HepG2 (cell line): ENCODE data around the gene SFXN1. TPM values are rescaled to one million over a fixed set of nuclear protein-coding genes. Genes with fewer than 3 reads are reported as not detected.
A peak's percentile ranks its signal among the peaks of the same experiment; 100 is the strongest.

ENCODE experiments used
- ATAC-seq: fragments of 200-7000 bp; cut with Tn5 transposase; 3 replicates; pipeline ENCODE4 v1.9.1; 2020; ENCODE audit warnings: mild to moderate bottlenecking, moderate library complexity
- BruUV-seq: library from RNA; stranded (reverse); fragments of 400-500 nt; replicated peaks from 2 replicates; lab custom pipeline; 2021; lab: Mats Ljungman, UMichigan
- CTCF ChIA-PET: fragments of 300-600 bp; formaldehyde crosslinking; extraction: SDS; loops from one replicate; lab custom pipeline; 2021; ENCODE audit warnings: low total read pairs, inconsistent platforms, low intra/inter-chr PET ratio; lab: Yijun Ruan, JAX
- POLR2A ChIA-PET: fragments of 350-600 bp; sonication (Branson Sonifier 250); formaldehyde crosslinking; loops from one replicate; lab custom pipeline; 2020; ENCODE audit warnings: antibody characterized with exemption, inconsistent platforms; lab: Yijun Ruan, JAX
- DNase-seq: peaks from one replicate; pipeline ENCODE4 v3.0.0-alpha.2; 2015; ENCODE audit warnings: low spot score
- FAIRE-seq: peaks from 3 replicates; lab custom pipeline; 2011; peaks lifted over from hg19 to GRCh38; lab: Jason Lieb, UNC
- H2AFZ ChIP-seq: one replicate; pipeline ENCODE4 v1.6.1; 2011; ENCODE audit warnings: low read length, inconsistent platforms
- H3K27ac ChIP-seq: fragments of 300-600 bp; 3 replicates; pipeline ENCODE4 v1.8.0; 2011; ENCODE audit warnings: mixed run types, mild to moderate bottlenecking, mixed read lengths, low read length, inconsistent platforms; ENCODE audit not compliant: insufficient read depth; ENCODE audit errors: extremely low read length
- H3K27me3 ChIP-seq, 2 experiments: fragments of 200-600 bp in 1 of 2; 2 replicates in 1 of 2; 3 replicates in 1 of 2; pipeline versions ENCODE4 v1.6.0 to v1.8.0; 2011; ENCODE audit warnings: low read length in 2 of 2, mild to moderate bottlenecking in 2 of 2, moderate library complexity in 2 of 2, inconsistent platforms in 1 of 2; ENCODE audit not compliant: insufficient read depth in 2 of 2, control insufficient read depth in 1 of 2
- H3K36me3 ChIP-seq, 2 experiments: fragments of 200-600 bp in 1 of 2; replicated peaks in 1 of 2; 2 replicates in 1 of 2; 3 replicates in 1 of 2; pipeline versions ENCODE4 v1.5.1 to v1.8.0; 2011; ENCODE audit warnings: low read length in 2 of 2, inconsistent platforms in 1 of 2; ENCODE audit not compliant: insufficient read depth in 2 of 2, control insufficient read depth in 1 of 2
- H3K4me1 ChIP-seq: 2 replicates; pipeline ENCODE4 v1.5.1; 2012; ENCODE audit warnings: low read length, inconsistent platforms; ENCODE audit not compliant: insufficient read depth
- H3K4me2 ChIP-seq: 2 replicates; pipeline ENCODE4 v1.6.0; 2011; ENCODE audit warnings: low read depth, low read length, inconsistent platforms
- H3K4me3 ChIP-seq, 3 experiments: fragments of 200-600 bp in 1 of 3; sonication (generic), shearing (Covaris generic) in 1 of 3; replicated peaks in 1 of 3; 2 replicates each; pipeline ENCODE4 v1.5.1; 2011 to 2016; ENCODE audit warnings: low read length in 3 of 3, inconsistent platforms in 2 of 3, low read depth in 2 of 3, mild to moderate bottlenecking in 2 of 3, control low read depth in 1 of 3, mixed read lengths in 1 of 3; ENCODE audit not compliant: insufficient read depth in 1 of 3
- H3K79me2 ChIP-seq: one replicate; pipeline ENCODE4 v1.6.1; 2011; ENCODE audit warnings: low read length, inconsistent platforms; ENCODE audit not compliant: insufficient read depth
- H3K9ac ChIP-seq: 2 replicates; pipeline ENCODE4 v1.6.0; 2011; ENCODE audit warnings: mild to moderate bottlenecking, low read depth, low read length, inconsistent platforms; ENCODE audit not compliant: insufficient read depth
- H3K9me3 ChIP-seq: 2 replicates; pipeline ENCODE4 v1.5.1; 2012; ENCODE audit warnings: mild to moderate bottlenecking, low read length
- H4K20me1 ChIP-seq: 2 replicates; pipeline ENCODE4 v1.6.0; 2011; ENCODE audit warnings: inconsistent platforms, mild to moderate bottlenecking, low read length, moderate library complexity; ENCODE audit not compliant: insufficient read depth
- ARNTL ChIP-seq: sonication (generic); formaldehyde crosslinking; IDR thresholded peaks from 2 replicates; pipeline ENCODE4 v1.4.0; 2020; ENCODE audit warnings: mild to moderate bottlenecking, missing genetic modification reagents
- ATRX ChIP-seq: sonication (generic); formaldehyde crosslinking; IDR thresholded peaks from 2 replicates; pipeline ENCODE4 v1.4.0; 2020; ENCODE audit warnings: missing genetic modification reagents, borderline replicate concordance
- HDAC1 ChIP-seq: sonication (generic); formaldehyde crosslinking; IDR thresholded peaks from 2 replicates; pipeline ENCODE4 v1.5.1; 2020; ENCODE audit warnings: mild to moderate bottlenecking, missing genetic modification reagents
- HNF4G ChIP-seq, 2 experiments: sonication (generic) in 1 of 2; formaldehyde crosslinking in 1 of 2; IDR thresholded peaks; 2 replicates each; pipeline versions ENCODE4 v1.4.0 to v1.6.1; 2011 to 2020; ENCODE audit warnings: borderline replicate concordance in 2 of 2, low read depth in 2 of 2, mild to moderate bottlenecking in 2 of 2, low read length in 1 of 2, missing genetic modification reagents in 1 of 2, moderate library complexity in 1 of 2
- MED13 ChIP-seq: sonication (generic); formaldehyde crosslinking; IDR thresholded peaks from 2 replicates; pipeline ENCODE4 v1.5.0; 2020; ENCODE audit warnings: missing genetic modification reagents
- MTA3 ChIP-seq: sonication (generic); formaldehyde crosslinking; IDR thresholded peaks from 2 replicates; pipeline ENCODE4 v1.4.0; 2020; ENCODE audit warnings: missing genetic modification reagents
- NFKB2 ChIP-seq: sonication (generic); formaldehyde crosslinking; IDR thresholded peaks from 2 replicates; pipeline ENCODE4 v1.4.0; 2020; ENCODE audit warnings: missing genetic modification reagents, borderline replicate concordance
- PHF5A ChIP-seq: IDR thresholded peaks from one replicate; pipeline ENCODE4 v1.6.1; 2018; ENCODE audit warnings: low read depth, missing genetic modification reagents; ENCODE audit not compliant: unreplicated experiment
- RFXAP ChIP-seq: sonication (generic); formaldehyde crosslinking; IDR thresholded peaks from 2 replicates; pipeline ENCODE4 v1.4.0; 2020; ENCODE audit warnings: missing genetic modification reagents, borderline replicate concordance
- RNF2 ChIP-seq: fragments of 450-650 bp; conservative IDR thresholded peaks from 2 replicates; pipeline ENCODE4 v1.6.1; 2016; ENCODE audit warnings: low read depth
- ZC3H13 ChIP-seq: sonication (generic); formaldehyde crosslinking; IDR thresholded peaks from 2 replicates; pipeline ENCODE4 v1.8.1; 2023; ENCODE audit warnings: mild to moderate bottlenecking, missing genetic modification reagents, moderate library complexity
- ZNF709 ChIP-seq: sonication (generic); formaldehyde crosslinking; IDR thresholded peaks from 2 replicates; pipeline ENCODE4 v1.5.0; 2020; ENCODE audit warnings: mild to moderate bottlenecking, missing genetic modification reagents
- WGBS: methylation state at CpG from one replicate; pipeline ENCODE4 v1.1.6; 2017; ENCODE audit warnings: low lambda C conversion rate; 5-methylcytosine and 5-hydroxymethylcytosine counted together
- in situ Hi-C: cut with HindIII; loops from 2 replicates; pipeline ENCODE4 v1.10.0; 2017; ENCODE audit warnings: low pct_unique_long_range_greater_than_20kb; ENCODE audit not compliant: extremely low pct_ligation_motif_present
- intact Hi-C: fragments of 100-400 bp; cut with micrococcal nuclease; formaldehyde crosslinking; loops from one replicate; pipeline ENCODE4 v1.10.0; 2022; ENCODE audit not compliant: unreplicated experiment
- polyA plus RNA-seq, 8 experiments: library from polyadenylated mRNA; depleted of rRNA in 3 of 8; stranded (reverse) in 7 of 8; unstranded in 1 of 8; fragments of >200 nt; fragmentation: Illumina TruSeq in 4 of 8; extraction: Trizol in 4 of 8; gene quantifications; 2 replicates each; pipeline versions ENCODE4 v1.2.1 to v1.2.3, GENCODE V29; 2011 to 2016; ENCODE audit warnings: low read depth in 4 of 8, missing spikeins in 1 of 8, mixed read lengths in 1 of 8; ENCODE audit not compliant: insufficient read depth in 1 of 8
- total RNA-seq, 5 experiments: library from RNA; depleted of rRNA; stranded (reverse); fragments of >200 nt; fragmentation: Illumina TruSeq; extraction: Trizol; gene quantifications; 2 replicates each; pipeline ENCODE4 v1.2.3, GENCODE V29; 2016; ENCODE audit warnings: low read depth in 1 of 5
- TF ChIP-seq, protein P1 (sequence below): IDR thresholded peaks from 2 replicates; pipeline ENCODE4 v1.6.1; 2016
- TF ChIP-seq, protein P2 (sequence below): sonication (generic); formaldehyde crosslinking; IDR thresholded peaks from 2 replicates; pipeline ENCODE4 v1.4.0; 2020; ENCODE audit warnings: mild to moderate bottlenecking, missing genetic modification reagents
- TF ChIP-seq, protein P3 (sequence below): sonication (generic); formaldehyde crosslinking; IDR thresholded peaks from 2 replicates; pipeline ENCODE4 v1.8.0; 2022; ENCODE audit warnings: missing genetic modification reagents, low read depth, mild to moderate bottlenecking, borderline replicate concordance

The SFXN1 gene
- total and polyA plus RNA-seq, 2 of the 13 experiments (the other 11 are each of a cell fraction or from before 2014, with no cell fraction given) = 122 to 135 TPM

DNA sequence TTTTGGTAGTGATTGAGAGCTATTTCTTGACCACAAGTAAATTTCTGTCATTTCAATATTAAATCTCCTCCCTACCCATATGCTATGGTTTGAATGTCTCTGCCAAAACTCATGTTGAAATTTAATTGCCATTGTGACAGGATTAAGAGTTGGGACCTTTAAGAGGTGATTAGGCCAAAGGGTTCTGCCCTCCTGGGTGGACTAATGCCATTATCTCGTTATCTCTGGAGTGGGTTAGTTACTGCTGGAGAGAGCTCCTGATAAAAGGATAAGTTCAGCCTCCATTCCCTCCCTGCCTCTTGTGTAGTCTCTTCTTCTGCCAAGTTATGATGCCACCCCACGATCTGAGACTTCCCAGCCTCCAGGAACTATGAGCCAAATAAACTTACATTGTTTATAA is 30.8 kb upstream of the SFXN1 start:
- Histone ChIP-seq H4K20me1 (no peaks in the 10 kb centered on the region), H3K79me2 (no peaks in the 10 kb centered on the region), H3K36me3 (no peaks in the 10 kb centered on the region), H3K27me3 (peaks cover 0 to 19% of the 10 kb centered on the region in 2 experiments; a peak in 2 of 5 replicates), H3K4me1 (no peaks in the 10 kb centered on the region), H3K27ac (no peak overlapping the region), H3K9me3 (no peaks in the 10 kb centered on the region), H3K9ac (no peak overlapping the region), H2AFZ (no peak overlapping the region), H3K4me3 (no peak overlapping the region), H3K4me2 (no peak overlapping the region)
- TF ChIP-seq HDAC1 (CRISPR knock-in tag) (no peak), RNF2 (peak; percentile 52; the same call in 1 of the 2 replicates)
- no peak for FAIRE-seq
- intact Hi-C loops (no loop called here), in situ Hi-C loops (no loop called here)
- ChIA-PET CTCF (no interaction called here), POLR2A (no interaction called here)
- no TSS peak for BruUV-seq
- 0% methylated on average over 2 of the region's 2 CpGs for WGBS
- ATAC-seq = no peak
- no peak for DNase-seq

DNA sequence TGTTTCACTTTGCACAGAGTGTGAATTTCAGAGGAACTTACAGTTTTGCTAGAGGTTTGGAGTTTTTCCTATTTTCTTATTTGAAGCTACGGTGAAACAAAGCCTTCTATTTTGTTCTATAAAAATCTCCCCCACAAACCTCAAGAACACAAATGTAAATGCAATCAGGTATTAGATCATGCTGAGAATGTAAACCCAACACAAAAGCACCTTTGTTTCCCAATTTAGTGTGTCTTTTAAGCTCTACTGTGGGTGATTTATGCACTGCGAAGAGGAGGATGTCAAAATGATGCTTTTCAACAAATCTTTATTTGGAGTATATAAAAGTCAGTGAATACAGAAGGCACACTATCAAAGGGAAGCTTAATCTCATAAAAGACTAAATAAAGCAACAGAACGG is 30.1 kb upstream of the SFXN1 start:
- Histone ChIP-seq H4K20me1 (no peaks in the 10 kb centered on the region), H2AFZ (no peak overlapping the region), H3K4me2 (no peak overlapping the region), H3K27ac (no peak overlapping the region), H3K9ac (no peak overlapping the region), H3K9me3 (no peaks in the 10 kb centered on the region), H3K4me1 (no peaks in the 10 kb centered on the region), H3K27me3 (peaks cover 0 to 19% of the 10 kb centered on the region in 2 experiments; a peak in 2 of 5 replicates), H3K79me2 (no peaks in the 10 kb centered on the region), H3K36me3 (no peaks in the 10 kb centered on the region), H3K4me3 (no peak overlapping the region)
- intact Hi-C loops = no loop called here
- BruUV-seq = no TSS peak
- WGBS = 18% methylated on average over 3 of the region's 3 CpGs
- in situ Hi-C loops = no loop called here
- CTCF ChIA-PET = no interaction called here
- FAIRE-seq = no peak
- no peak for DNase-seq
- ATAC-seq = no peak
- POLR2A ChIA-PET = no interaction called here
- no peak for TF ChIP-seq MTA3 (CRISPR knock-in tag)
- TF ChIP-seq, protein P1, sequence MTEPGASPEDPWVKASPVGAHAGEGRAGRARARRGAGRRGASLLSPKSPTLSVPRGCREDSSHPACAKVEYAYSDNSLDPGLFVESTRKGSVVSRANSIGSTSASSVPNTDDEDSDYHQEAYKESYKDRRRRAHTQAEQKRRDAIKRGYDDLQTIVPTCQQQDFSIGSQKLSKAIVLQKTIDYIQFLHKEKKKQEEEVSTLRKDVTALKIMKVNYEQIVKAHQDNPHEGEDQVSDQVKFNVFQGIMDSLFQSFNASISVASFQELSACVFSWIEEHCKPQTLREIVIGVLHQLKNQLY (CRISPR knock-in tag) = no peak
- no peak for TF ChIP-seq NFKB2 (CRISPR knock-in tag)
- no peak for TF ChIP-seq PHF5A
- TF ChIP-seq ZNF709 = no peak
- TF ChIP-seq, protein P2, sequence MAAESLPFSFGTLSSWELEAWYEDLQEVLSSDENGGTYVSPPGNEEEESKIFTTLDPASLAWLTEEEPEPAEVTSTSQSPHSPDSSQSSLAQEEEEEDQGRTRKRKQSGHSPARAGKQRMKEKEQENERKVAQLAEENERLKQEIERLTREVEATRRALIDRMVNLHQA (CRISPR knock-in tag) = no peak
- no peak for TF ChIP-seq ZC3H13
- no peak for TF ChIP-seq RFXAP (CRISPR knock-in tag)
- TF ChIP-seq, protein P3, sequence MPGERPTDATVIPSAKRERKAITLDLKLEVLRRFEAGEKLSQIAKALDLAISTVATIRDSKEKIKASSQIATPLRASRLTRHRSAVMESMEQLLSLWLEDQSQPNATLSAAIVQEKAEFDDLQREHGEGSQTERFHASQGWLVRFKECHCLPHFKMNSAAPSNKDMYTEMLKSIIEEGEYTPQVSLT (CRISPR knock-in tag) = no peak
- no peak for TF ChIP-seq ATRX (CRISPR knock-in tag)
- TF ChIP-seq ARNTL (CRISPR knock-in tag) = no peak
- no peak for TF ChIP-seq HNF4G (IDR thresholded peaks at IDR 0.05; ENCODE audit: borderline replicate concordance, low read depth, low read length)
- no peak for TF ChIP-seq HNF4G (CRISPR knock-in tag; IDR thresholded peaks at IDR 0.05; ENCODE audit: borderline replicate concordance, low read depth)
- TF ChIP-seq MED13 (CRISPR knock-in tag) = no peak
